PC-3 (cell line): ENCODE data around the gene SCAMP3. TPM values are rescaled to one million over a fixed set of nuclear protein-coding genes. Genes with fewer than 3 reads are reported as not detected.
"Not testable (repeated sequence)": the region's sequence is repeated elsewhere in the genome, so short reads cannot be mapped to it uniquely, and the experiment has no call there.

Experiments used
- ATAC-seq: fragments of 200-7000 bp; cut with Tn5 transposase; 2 replicates; pipeline ENCODE4 v1.9.1; 2020; ENCODE audit warnings: mild to moderate bottlenecking, moderate library complexity
- BruUV-seq: library from RNA; stranded (reverse); fragments of 400-500 nt; replicated peaks from 2 replicates; lab custom pipeline; 2021; lab: Mats Ljungman, UMichigan
- CTCF ChIA-PET: fragments of 300-600 bp; sonication (Branson Sonifier 250); formaldehyde crosslinking; loops from one replicate; lab custom pipeline; 2022; ENCODE audit warnings: antibody characterized with exemption; lab: Charles Lee
- POLR2A ChIA-PET: fragments of 300-600 bp; sonication (Branson Sonifier 250); formaldehyde crosslinking; loops from one replicate; lab custom pipeline; 2022; ENCODE audit warnings: antibody characterized with exemption; ENCODE audit not compliant: unreplicated experiment; lab: Charles Lee
- DNase-seq: peaks from one replicate; pipeline ENCODE4 v3.0.0-alpha.2; 2015
- H2AFZ ChIP-seq: fragments of 300-600 bp; sonication (generic); 2 replicates; pipeline ENCODE4 v1.6.0; 2016; ENCODE audit warnings: antibody characterized with exemption, low read length
- H3F3A ChIP-seq: fragments of 300-600 bp; sonication (generic); one replicate; pipeline ENCODE4 v1.6.0; 2017; ENCODE audit warnings: antibody characterized with exemption, low read length, control low read depth, mild to moderate bottlenecking; ENCODE audit not compliant: unreplicated experiment
- H3K27ac ChIP-seq: fragments of 300-600 bp; sonication (generic); 2 replicates; pipeline ENCODE4 v1.5.1; 2016; ENCODE audit warnings: mild to moderate bottlenecking, low read length
- H3K27me3 ChIP-seq: fragments of 300-600 bp; sonication (generic); 2 replicates; pipeline ENCODE4 v1.6.1; 2016; ENCODE audit warnings: low read length, mixed read lengths
- H3K36me3 ChIP-seq: fragments of 300-600 bp; sonication (generic); 2 replicates; pipeline ENCODE4 v1.6.1; 2016; ENCODE audit warnings: low read depth, mixed run types, low read length, mixed read lengths
- H3K4me1 ChIP-seq: fragments of 300-600 bp; sonication (generic); 2 replicates; pipeline ENCODE4 v1.5.1; 2016; ENCODE audit warnings: low read length; ENCODE audit not compliant: insufficient read depth
- H3K4me2 ChIP-seq: fragments of 300-600 bp; sonication (generic); 2 replicates; pipeline ENCODE4 v1.6.0; 2016; ENCODE audit warnings: low read length
- H3K4me3 ChIP-seq: fragments of 300-600 bp; sonication (generic); 2 replicates; pipeline ENCODE4 v1.5.1; 2016; ENCODE audit warnings: mild to moderate bottlenecking, low read length, mixed read lengths
- H3K79me2 ChIP-seq: fragments of 300-600 bp; sonication (generic); 2 replicates; pipeline ENCODE4 v1.6.1; 2017; ENCODE audit warnings: low read length, mixed read lengths
- H3K9ac ChIP-seq: fragments of 300-600 bp; sonication (generic); 2 replicates; pipeline ENCODE4 v1.6.0; 2016; ENCODE audit warnings: mild to moderate bottlenecking, low read length
- H3K9me2 ChIP-seq: fragments of 300-600 bp; sonication (generic); replicated peaks from 2 replicates; pipeline ENCODE4 v1.6.1; 2016; ENCODE audit warnings: mixed run types, low read length, mixed read lengths
- H3K9me3 ChIP-seq: fragments of 300-600 bp; sonication (generic); 2 replicates; pipeline ENCODE4 v1.6.1; 2016; ENCODE audit warnings: low read length, mixed read lengths
- H4K20me1 ChIP-seq: fragments of 300-600 bp; sonication (generic); 2 replicates; pipeline ENCODE4 v1.6.1; 2016; ENCODE audit warnings: low read length, mixed read lengths
- EZH2phosphoT487 ChIP-seq: fragments of 300-600 bp; sonication (generic); IDR thresholded peaks from 2 replicates; pipeline ENCODE4 v1.6.1; 2018; ENCODE audit warnings: mild to moderate bottlenecking, antibody characterized with exemption, low read length, borderline replicate concordance
- intact Hi-C: fragments of 100-400 bp; cut with micrococcal nuclease; formaldehyde crosslinking; loops from 2 replicates; pipeline ENCODE4 v1.9.0; 2023
- total RNA-seq: library from RNA; depleted of rRNA; stranded (reverse); fragments of >200 nt; gene quantifications from 2 replicates; pipeline ENCODE4 v1.2.3, GENCODE V29; 2014
- TF ChIP-seq, protein P1 (sequence below): fragments of 300-600 bp; sonication (generic); conservative IDR thresholded peaks from 2 replicates; pipeline ENCODE4 v1.5.1; 2017; ENCODE audit warnings: antibody characterized with exemption, low read depth, mild to moderate bottlenecking, low read length

Gene SCAMP3
- total RNA-seq, 1 experiment from 2014 or later = 219 TPM

DNA sequence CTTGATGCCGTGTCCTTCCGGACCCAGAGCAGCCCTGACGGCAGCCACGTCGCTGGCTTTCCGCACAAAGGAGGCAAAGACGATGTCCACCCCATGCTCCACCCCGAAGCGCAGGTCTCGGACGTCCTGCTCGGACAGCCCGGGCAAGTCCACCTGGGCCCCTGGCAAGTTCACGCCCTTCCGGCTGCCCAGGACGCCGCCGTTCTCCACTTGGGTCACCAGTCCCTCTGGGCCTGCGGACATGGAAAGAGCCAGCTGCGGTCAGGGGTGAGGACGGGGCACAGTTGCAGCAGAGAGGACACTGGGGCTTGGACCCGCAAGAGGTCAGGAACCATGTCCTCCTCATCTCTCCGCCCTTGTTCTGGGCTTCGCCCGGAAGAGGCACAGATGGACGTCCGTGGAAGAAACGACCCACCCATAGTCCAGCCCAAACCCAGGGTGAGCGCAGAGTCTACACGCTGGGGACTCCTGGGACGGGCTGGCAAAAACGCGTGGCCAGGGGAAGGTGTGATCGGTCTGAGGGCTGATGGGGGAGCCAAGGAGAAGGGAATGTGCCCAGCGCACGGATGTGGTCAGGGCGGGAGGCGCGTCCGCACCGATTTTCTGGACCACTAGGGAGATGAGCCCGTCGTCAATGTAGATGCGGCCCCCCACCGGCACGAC, 32.5 kb upstream of the SCAMP3 start:
- ChIA-PET POLR2A (no interaction called here), CTCF (no interaction called here)
- Histone ChIP-seq H3K36me3 (no peaks in the 10 kb centered on the region), H2AFZ (no peak overlapping the region), H4K20me1 (no peaks in the 10 kb centered on the region), H3K27me3 (no peaks in the 10 kb centered on the region), H3K9me3 (no peaks in the 10 kb centered on the region), H3F3A (no peaks in the 10 kb centered on the region), H3K9me2 (no peaks in the 10 kb centered on the region), H3K27ac (no peak overlapping the region), H3K79me2 (no peaks in the 10 kb centered on the region), H3K4me1 (no peaks in the 10 kb centered on the region), H3K9ac (no peak overlapping the region), H3K4me2 (no peak overlapping the region), H3K4me3 (no peak overlapping the region)
- no TSS peak for BruUV-seq
- DNase-seq = no peak
- intact Hi-C loops = no loop called here
- no peak for ATAC-seq
- TF ChIP-seq EZH2phosphoT487 = no peak
- TF ChIP-seq, protein P1, sequence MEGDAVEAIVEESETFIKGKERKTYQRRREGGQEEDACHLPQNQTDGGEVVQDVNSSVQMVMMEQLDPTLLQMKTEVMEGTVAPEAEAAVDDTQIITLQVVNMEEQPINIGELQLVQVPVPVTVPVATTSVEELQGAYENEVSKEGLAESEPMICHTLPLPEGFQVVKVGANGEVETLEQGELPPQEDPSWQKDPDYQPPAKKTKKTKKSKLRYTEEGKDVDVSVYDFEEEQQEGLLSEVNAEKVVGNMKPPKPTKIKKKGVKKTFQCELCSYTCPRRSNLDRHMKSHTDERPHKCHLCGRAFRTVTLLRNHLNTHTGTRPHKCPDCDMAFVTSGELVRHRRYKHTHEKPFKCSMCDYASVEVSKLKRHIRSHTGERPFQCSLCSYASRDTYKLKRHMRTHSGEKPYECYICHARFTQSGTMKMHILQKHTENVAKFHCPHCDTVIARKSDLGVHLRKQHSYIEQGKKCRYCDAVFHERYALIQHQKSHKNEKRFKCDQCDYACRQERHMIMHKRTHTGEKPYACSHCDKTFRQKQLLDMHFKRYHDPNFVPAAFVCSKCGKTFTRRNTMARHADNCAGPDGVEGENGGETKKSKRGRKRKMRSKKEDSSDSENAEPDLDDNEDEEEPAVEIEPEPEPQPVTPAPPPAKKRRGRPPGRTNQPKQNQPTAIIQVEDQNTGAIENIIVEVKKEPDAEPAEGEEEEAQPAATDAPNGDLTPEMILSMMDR = no peak

DNA sequence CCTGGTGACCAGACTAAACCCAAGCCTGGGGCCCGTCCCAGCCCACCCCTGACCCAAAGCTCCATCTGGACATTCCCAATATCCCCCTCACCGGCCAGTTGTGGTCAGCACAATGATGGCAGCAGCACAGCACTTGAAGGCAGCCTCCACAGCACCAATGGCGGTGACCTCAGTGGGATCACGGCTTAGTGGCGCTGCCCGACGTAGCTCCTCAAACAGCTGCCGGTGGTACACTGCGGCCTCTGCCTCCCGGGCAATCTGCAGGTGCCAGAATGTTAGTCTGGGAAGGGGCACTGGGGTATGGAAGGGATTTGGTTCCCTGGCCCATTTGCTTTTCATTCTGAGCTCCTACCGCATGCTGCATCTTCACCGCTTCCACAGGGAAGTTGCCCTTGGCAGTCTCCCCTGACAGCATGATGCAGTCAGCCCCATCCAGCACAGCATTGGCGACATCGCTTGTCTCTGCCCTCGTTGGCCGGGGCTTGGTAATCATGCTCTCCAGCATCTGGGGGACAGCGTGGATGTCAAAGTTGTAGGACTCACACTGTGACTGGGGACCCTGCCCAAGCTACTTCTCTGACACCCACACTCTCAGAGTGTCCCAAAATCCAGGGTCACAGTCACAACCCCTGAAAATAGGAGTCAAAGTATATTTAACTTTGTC, 31.1 kb upstream of the SCAMP3 start:
- no peak overlapping the region for H3K27ac ChIP-seq
- TF ChIP-seq EZH2phosphoT487 = no peak
- H3K4me2 ChIP-seq = no peak overlapping the region
- no peaks in the 10 kb centered on the region for H3F3A ChIP-seq
- POLR2A ChIA-PET = no interaction called here
- H3K9me2 ChIP-seq = no peaks in the 10 kb centered on the region
- H2AFZ ChIP-seq = no peak overlapping the region
- ATAC-seq (no peak), DNase-seq (no peak)
- H3K4me3 ChIP-seq = no peak overlapping the region
- H4K20me1 ChIP-seq = no peaks in the 10 kb centered on the region
- CTCF ChIA-PET = interaction anchor here (0.6 kb wide), 1 partner anchor 1327 kb away, joined by 3 read pairs; no protein-coding TSS in a partner anchor
- intact Hi-C loops = no loop called here
- no peaks in the 10 kb centered on the region for H3K79me2 ChIP-seq
- no peaks in the 10 kb centered on the region for H3K36me3 ChIP-seq
- H3K9ac ChIP-seq = no peak overlapping the region
- no peaks in the 10 kb centered on the region for H3K9me3 ChIP-seq
- no peaks in the 10 kb centered on the region for H3K27me3 ChIP-seq
- no TSS peak for BruUV-seq
- H3K4me1 ChIP-seq = no peaks in the 10 kb centered on the region

DNA sequence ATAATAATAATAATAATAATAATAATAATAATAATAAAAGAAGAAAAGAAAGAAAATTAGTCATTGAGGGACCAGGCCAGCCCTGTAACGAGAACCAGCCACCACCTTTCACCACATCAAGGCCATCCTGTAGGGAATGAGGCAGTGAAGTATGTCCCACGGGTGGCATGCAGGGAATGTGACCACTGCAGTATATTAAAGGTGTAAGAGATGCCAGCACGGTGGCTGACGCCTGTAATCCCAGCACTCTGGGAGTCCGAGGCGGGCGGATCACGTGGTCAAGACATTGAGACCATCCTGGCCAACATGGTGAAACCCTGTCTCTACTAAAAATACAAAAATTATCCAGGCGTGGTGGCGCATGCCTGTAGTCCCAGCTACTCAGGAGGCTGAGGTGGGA, 28.8 kb upstream of the SCAMP3 start:
- POLR2A ChIA-PET, BruUV-seq, intact Hi-C loops, H3K4me3 ChIP-seq, H3F3A ChIP-seq, CTCF ChIA-PET, H3K27me3 ChIP-seq, H2AFZ ChIP-seq, H4K20me1 ChIP-seq, H3K9me2 ChIP-seq, DNase-seq, H3K4me1 ChIP-seq, H3K9me3 ChIP-seq, H3K9ac ChIP-seq, H3K36me3 ChIP-seq, ATAC-seq, H3K4me2 ChIP-seq, H3K27ac ChIP-seq, H3K79me2 ChIP-seq: not testable (repeated sequence)
